ENCODE data around the gene PRICKLE3. TPM values are rescaled to one million over a fixed set of nuclear protein-coding genes. Genes with fewer than 3 reads are reported as not detected.
A peak's percentile ranks its signal among the peaks of the same experiment; 100 is the strongest.

The PRICKLE3 gene
- total and polyA plus RNA-seq, 2 of the 4 experiments (the other 2 are of a cell fraction) = 3.4 to 6.4 TPM

GRCh38 chrX:49233887-49234555, 47.8 kb upstream of the PRICKLE3 start:
- intact Hi-C loops (cut with micrococcal nuclease) = no loop called here
- no peak overlapping the region for H3K18ac ChIP-seq (ENCODE audit: low read depth, low read length)

More at GRCh38 chrX:49233887-49234555, 47.8 kb upstream of the PRICKLE3 start:
- Histone ChIP-seq H2AFZ (replicated peaks; ENCODE audit: low read length, poor library complexity) (peak overlapping the region; percentile 35), H3K27me3 (ENCODE audit: control insufficient read depth, insufficient read depth, low read length) (no peaks in the 10 kb centered on the region; the same call in 1 of the 2 replicates), H3K9ac (ENCODE audit: low read depth, low read length) (no peak overlapping the region), H3K56ac (ENCODE audit: extremely low read depth, insufficient read depth, low read length) (no peak overlapping the region), H3K14ac (replicated peaks; ENCODE audit: low read depth, low read length) (no peak overlapping the region), H4K20me1 (ENCODE audit: insufficient read depth, low read length) (no peaks in the 10 kb centered on the region), H2AK9ac (replicated peaks; ENCODE audit: low read depth, low read length, poor library complexity) (no peak overlapping the region), H3K9me3 (ENCODE audit: control insufficient read depth, insufficient read depth, low read length) (peaks cover 3% of the 10 kb centered on the region; the same call in 1 of the 2 replicates), H3K4me1 (ENCODE audit: control insufficient read depth, insufficient read depth, low read length) (no peaks in the 10 kb centered on the region), H2AK5ac (ENCODE audit: low read depth, low read length) (no peak overlapping the region), H3K36me3 (ENCODE audit: control insufficient read depth, insufficient read depth, low read length) (no peaks in the 10 kb centered on the region), H3K4me2 (ENCODE audit: low read depth, low read length) (no peak overlapping the region; the same call in 1 of the 2 replicates), H3K23ac (ENCODE audit: low read depth, low read length) (no peak overlapping the region), H2BK120ac (ENCODE audit: low read depth, low read length) (no peak overlapping the region), H2BK20ac (ENCODE audit: low read depth, low read length) (no peak overlapping the region), H2BK5ac (ENCODE audit: low read depth, low read length, poor library complexity, severe bottlenecking) (no peak overlapping the region), H4K8ac (ENCODE audit: low read depth in 2 of 2, low read length in 2 of 2) (0 out of 4 replicates have a peak overlapping the region, but pooled peaks of 1 of the 2 experiments have one; percentile 25), H4K91ac (ENCODE audit: insufficient read depth, low read depth, low read length) (no peak overlapping the region), H3K4me3 (ENCODE audit: insufficient read depth, low read depth, low read length) (no peak overlapping the region), H3K4ac (ENCODE audit: low read depth, low read length) (no peak overlapping the region), H3K9me1 (ENCODE audit: insufficient read depth, low read length) (no peaks in the 10 kb centered on the region), H2BK15ac (ENCODE audit: low read depth, low read length) (no peak overlapping the region), H3K79me1 (ENCODE audit: low read depth in 1 of 2, low read length in 2 of 2) (peaks cover 0 to 3% of the 10 kb centered on the region in 2 experiments; a peak in 1 of 4 replicates), H4K5ac (ENCODE audit: low read depth, low read length) (no peak overlapping the region), H3K27ac (ENCODE audit: insufficient read depth, low read length) (no peak overlapping the region)
- ATAC-seq (ENCODE audit: low read depth) (no peak), DNase-seq (no peak)
- WGBS, 2 experiments (ENCODE audit: extremely low coverage in 2 of 2, insufficient read length in 1 of 2) = 55% methylated on average over 15 of the region's 56 CpGs; no CpG with 5 or more reads in 1 of the 2 experiments
- no peak for TF ChIP-seq MAFK (IDR thresholded peaks at IDR 0.05; ENCODE audit: low read depth, low read length)
- TF ChIP-seq CEBPB (IDR thresholded peaks at IDR 0.05; ENCODE audit: low read depth, low read length) = no peak
- no peak for TF ChIP-seq ELK1 (IDR thresholded peaks at IDR 0.05; ENCODE audit: borderline replicate concordance, low read depth, low read length)
- no peak for TF ChIP-seq MAZ (IDR thresholded peaks at IDR 0.05; ENCODE audit: borderline replicate concordance, low read depth, low read length)
- TF ChIP-seq RFX5 (IDR thresholded peaks at IDR 0.05; ENCODE audit: low read depth, low read length) = no peak
- TF ChIP-seq BHLHE40 (IDR thresholded peaks at IDR 0.05; ENCODE audit: low read depth, low read length) = no peak
- no peak for TF ChIP-seq CTCF (conservative IDR thresholded peaks at IDR 0.05; ENCODE audit: low read depth, low read length)
- TF ChIP-seq POLR2A (IDR thresholded peaks at IDR 0.05; ENCODE audit: low read depth, low read length) = no peak
- no peak for TF ChIP-seq RCOR1 (IDR thresholded peaks at IDR 0.05; ENCODE audit: insufficient replicate concordance, low read length)
- TF ChIP-seq MXI1 (IDR thresholded peaks at IDR 0.05; ENCODE audit: borderline replicate concordance, low read depth, low read length) = no peak
- TF ChIP-seq SMC3 (IDR thresholded peaks at IDR 0.05; ENCODE audit: low read depth, low read length) = no peak
- TF ChIP-seq RAD21 (IDR thresholded peaks at IDR 0.05; ENCODE audit: low read length) = no peak
- TF ChIP-seq FOS (IDR thresholded peaks at IDR 0.05; ENCODE audit: low read depth, low read length) = no peak
- TF ChIP-seq NFE2L2 (IDR thresholded peaks at IDR 0.05; ENCODE audit: low read depth, low read length) = no peak
- in situ Hi-C loops (cut with MboI; ENCODE audit: low sequenced_read_pairs) = no loop called here
- CTCF ChIA-PET = no interaction called here
- no TSS peak for BruUV-seq (replicated peaks)
- dilution Hi-C loops (cut with HindIII; ENCODE audit: low sequenced_read_pairs, unreplicated experiment) = no loop called here
- POLR2A ChIA-PET (ENCODE audit: unreplicated experiment) = no interaction called here
